H1 (cell line): ENCODE data around the gene TBC1D2B.

ENCODE experiments used
- CEBPB ChIP-seq: IDR thresholded peaks from 2 replicates; pipeline ENCODE4 v1.6.1; 2012; ENCODE audit warnings: low read depth, low read length
- EP300 ChIP-seq, 2 experiments: IDR thresholded peaks; 1 replicate in 1 of 2; 2 replicates in 1 of 2; pipeline ENCODE4 v1.6.1; 2011 to 2012; ENCODE audit warnings: low read depth in 2 of 2, low read length in 2 of 2, mild to moderate bottlenecking in 2 of 2, borderline replicate concordance in 1 of 2, inconsistent platforms in 1 of 2, moderate library complexity in 1 of 2
- FOSL1 ChIP-seq: IDR thresholded peaks from 2 replicates; pipeline ENCODE4 v1.6.1; 2011; ENCODE audit warnings: mild to moderate bottlenecking, low read depth, low read length, moderate library complexity; ENCODE audit not compliant: insufficient read depth
- JUN ChIP-seq: IDR thresholded peaks from 2 replicates; pipeline ENCODE4 v1.6.1; 2011; ENCODE audit warnings: low read depth, mild to moderate bottlenecking, improper control_type of control experiment, low read length
- POLR2A ChIP-seq, 2 experiments: IDR thresholded peaks; 1 replicate in 1 of 2; 2 replicates in 1 of 2; pipeline ENCODE4 v1.6.1; 2011; ENCODE audit warnings: low read depth in 2 of 2, low read length in 2 of 2, mild to moderate bottlenecking in 2 of 2; ENCODE audit errors: control extremely low read depth in 1 of 2
- RAD21 ChIP-seq, 2 experiments: IDR thresholded peaks in 1 of 2; conservative IDR thresholded peaks in 1 of 2; 2 replicates each; pipeline ENCODE4 v1.6.1; 2011; ENCODE audit warnings: low read depth in 2 of 2, low read length in 2 of 2, improper control_type of control experiment in 1 of 2, inconsistent platforms in 1 of 2, mild to moderate bottlenecking in 1 of 2, moderate library complexity in 1 of 2
- SP1 ChIP-seq: IDR thresholded peaks from 2 replicates; pipeline ENCODE4 v1.6.1; 2011; ENCODE audit warnings: low read depth, low read length
- TAF1 ChIP-seq: IDR thresholded peaks from 2 replicates; pipeline ENCODE4 v1.6.1; 2011; ENCODE audit warnings: mild to moderate bottlenecking, low read depth, low read length
- TF ChIP-seq, protein P1 (sequence below), 3 experiments: IDR thresholded peaks; 1 replicate in 2 of 3; 2 replicates in 1 of 3; pipeline versions ENCODE4 v1.5.1 to v1.6.1; 2011; ENCODE audit warnings: low read length in 3 of 3, mild to moderate bottlenecking in 3 of 3, inconsistent platforms in 2 of 3, low read depth in 1 of 3, moderate library complexity in 1 of 3; ENCODE audit not compliant: insufficient read depth in 1 of 3; ENCODE audit errors: control extremely low read depth in 1 of 3
- TF ChIP-seq, protein P2 (sequence below): IDR thresholded peaks from 2 replicates; pipeline ENCODE4 v1.6.1; 2012; ENCODE audit warnings: inconsistent platforms
- TF ChIP-seq, protein P3 (sequence below): IDR thresholded peaks from 2 replicates; pipeline ENCODE4 v1.6.1; 2012; ENCODE audit warnings: low read length, inconsistent platforms

DNA sequence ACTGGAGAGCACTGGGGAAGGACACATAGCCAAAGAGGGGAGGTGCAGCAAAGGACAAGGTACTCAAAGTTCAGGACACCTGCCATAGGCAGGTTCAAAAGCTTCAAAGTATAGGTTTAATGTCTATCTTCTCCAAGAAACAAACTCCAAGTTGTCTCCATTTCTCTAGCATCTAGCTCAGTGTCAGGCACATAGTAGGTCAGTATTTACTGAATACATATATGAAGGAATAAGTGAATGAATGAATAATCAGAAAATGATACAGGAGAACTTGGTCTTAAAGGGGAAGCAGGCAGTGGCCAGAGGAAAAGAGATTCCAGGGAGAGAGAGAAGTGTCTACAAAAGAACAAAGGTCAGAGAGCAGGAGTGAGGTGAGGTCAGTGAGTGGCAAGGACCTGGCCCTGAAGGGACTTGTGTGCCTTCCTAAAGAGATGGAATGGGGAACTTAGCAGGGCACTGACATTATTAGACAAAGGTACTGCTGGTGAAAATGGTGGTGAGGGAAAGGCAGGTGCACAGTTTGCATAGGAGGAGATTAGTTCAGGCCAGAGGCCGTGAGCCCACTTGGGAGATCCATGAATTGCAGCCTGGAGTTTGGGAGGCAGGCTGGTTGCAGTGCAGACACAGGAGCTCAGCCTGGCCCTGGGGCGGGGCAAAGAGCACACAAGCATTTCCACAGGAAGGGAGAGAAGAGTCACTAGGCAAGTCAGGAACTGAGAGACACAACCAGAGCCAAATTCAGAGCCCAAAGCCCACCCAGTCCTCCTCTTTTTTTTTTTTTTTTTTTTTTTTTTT is 21.4 kb downstream of the TBC1D2B start:
- TF ChIP-seq, protein P1, sequence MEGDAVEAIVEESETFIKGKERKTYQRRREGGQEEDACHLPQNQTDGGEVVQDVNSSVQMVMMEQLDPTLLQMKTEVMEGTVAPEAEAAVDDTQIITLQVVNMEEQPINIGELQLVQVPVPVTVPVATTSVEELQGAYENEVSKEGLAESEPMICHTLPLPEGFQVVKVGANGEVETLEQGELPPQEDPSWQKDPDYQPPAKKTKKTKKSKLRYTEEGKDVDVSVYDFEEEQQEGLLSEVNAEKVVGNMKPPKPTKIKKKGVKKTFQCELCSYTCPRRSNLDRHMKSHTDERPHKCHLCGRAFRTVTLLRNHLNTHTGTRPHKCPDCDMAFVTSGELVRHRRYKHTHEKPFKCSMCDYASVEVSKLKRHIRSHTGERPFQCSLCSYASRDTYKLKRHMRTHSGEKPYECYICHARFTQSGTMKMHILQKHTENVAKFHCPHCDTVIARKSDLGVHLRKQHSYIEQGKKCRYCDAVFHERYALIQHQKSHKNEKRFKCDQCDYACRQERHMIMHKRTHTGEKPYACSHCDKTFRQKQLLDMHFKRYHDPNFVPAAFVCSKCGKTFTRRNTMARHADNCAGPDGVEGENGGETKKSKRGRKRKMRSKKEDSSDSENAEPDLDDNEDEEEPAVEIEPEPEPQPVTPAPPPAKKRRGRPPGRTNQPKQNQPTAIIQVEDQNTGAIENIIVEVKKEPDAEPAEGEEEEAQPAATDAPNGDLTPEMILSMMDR (IDR thresholded peaks at IDR 0.05; ENCODE audit: control extremely low read depth in 1 of 3, insufficient read depth in 1 of 3, low read depth in 1 of 3, low read length in 3 of 3), result no peak
- no peak for TF ChIP-seq POLR2A (IDR thresholded peaks at IDR 0.05; ENCODE audit: control extremely low read depth in 1 of 2, low read depth in 2 of 2, low read length in 2 of 2)
- TF ChIP-seq SP1, result no peak
- TF ChIP-seq, protein P2, sequence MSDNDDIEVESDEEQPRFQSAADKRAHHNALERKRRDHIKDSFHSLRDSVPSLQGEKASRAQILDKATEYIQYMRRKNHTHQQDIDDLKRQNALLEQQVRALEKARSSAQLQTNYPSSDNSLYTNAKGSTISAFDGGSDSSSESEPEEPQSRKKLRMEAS, result no peak
- TF ChIP-seq JUN, result no peak
- TF ChIP-seq FOSL1, result no peak
- no peak for TF ChIP-seq CEBPB
- TF ChIP-seq EP300 (IDR thresholded peaks at IDR 0.05; ENCODE audit: borderline replicate concordance in 1 of 2, low read depth in 2 of 2, low read length in 2 of 2), result no peak
- no peak for TF ChIP-seq RAD21 (IDR thresholded peaks at IDR 0.05 in 1 of 2, conservative IDR thresholded peaks at IDR 0.05 in 1 of 2; ENCODE audit: low read depth in 2 of 2, low read length in 2 of 2)
- TF ChIP-seq, protein P3, sequence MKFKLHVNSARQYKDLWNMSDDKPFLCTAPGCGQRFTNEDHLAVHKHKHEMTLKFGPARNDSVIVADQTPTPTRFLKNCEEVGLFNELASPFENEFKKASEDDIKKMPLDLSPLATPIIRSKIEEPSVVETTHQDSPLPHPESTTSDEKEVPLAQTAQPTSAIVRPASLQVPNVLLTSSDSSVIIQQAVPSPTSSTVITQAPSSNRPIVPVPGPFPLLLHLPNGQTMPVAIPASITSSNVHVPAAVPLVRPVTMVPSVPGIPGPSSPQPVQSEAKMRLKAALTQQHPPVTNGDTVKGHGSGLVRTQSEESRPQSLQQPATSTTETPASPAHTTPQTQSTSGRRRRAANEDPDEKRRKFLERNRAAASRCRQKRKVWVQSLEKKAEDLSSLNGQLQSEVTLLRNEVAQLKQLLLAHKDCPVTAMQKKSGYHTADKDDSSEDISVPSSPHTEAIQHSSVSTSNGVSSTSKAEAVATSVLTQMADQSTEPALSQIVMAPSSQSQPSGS, result no peak
- TF ChIP-seq TAF1, result no peak
